Sigmoid colon (tissue), 7 donors: Measurements from ENCODE around the gene AUTS2. TPM values are rescaled to one million over a fixed set of nuclear protein-coding genes. Genes with fewer than 3 reads are reported as not detected.

Experiments used
- DNase-seq: peaks from one replicate; pipeline ENCODE4 v3.0.0-alpha.2; 2019
- H3K27ac ChIP-seq, 4 donors: fragments of 200-600 bp; sonication (generic); one replicate each; pipeline ENCODE4 v1.5.1; 2016 to 2019; ENCODE audit warnings: mild to moderate bottlenecking in 1 of 4
- H3K27me3 ChIP-seq, 3 donors: fragments of 200-600 bp; sonication (generic); one replicate each; pipeline ENCODE4 v1.5.1; 2019; ENCODE audit warnings: mild to moderate bottlenecking in 1 of 3
- H3K36me3 ChIP-seq, 4 donors: fragments of 200-600 bp; sonication (generic); one replicate each; pipeline ENCODE4 v1.5.1; 2016 to 2019
- H3K4me1 ChIP-seq, 4 donors: fragments of 200-600 bp; sonication (generic); one replicate each; pipeline ENCODE4 v1.5.1; 2017 to 2019
- H3K4me3 ChIP-seq, 4 donors: fragments of 200-600 bp; sonication (generic); one replicate each; pipeline ENCODE4 v1.5.1; 2017 to 2019; ENCODE audit warnings: mild to moderate bottlenecking in 2 of 4, moderate library complexity in 1 of 4
- H3K9me3 ChIP-seq, 4 donors: fragments of 200-600 bp in 3 of 4; sonication (generic) in 3 of 4; one replicate each; pipeline versions ENCODE4 v1.5.1 to v1.6.1; 2013 to 2019
- CTCF ChIP-seq, 4 experiments: fragments of 450-650 bp in 3 of 4; fragments of 200-600 bp in 1 of 4; IDR thresholded peaks; one replicate each; pipeline ENCODE4 v1.5.1; 2016 to 2019; ENCODE audit warnings: antibody characterized with exemption in 4 of 4, mild to moderate bottlenecking in 3 of 4, moderate library complexity in 2 of 4
- EP300 ChIP-seq, 4 donors: sonication (generic); formaldehyde crosslinking; IDR thresholded peaks; one replicate each; pipeline ENCODE4 v1.6.1; 2017; ENCODE audit warnings: antibody characterized with exemption in 4 of 4
- POLR2A ChIP-seq, 2 donors: fragments of 450-650 bp; IDR thresholded peaks; one replicate each; pipeline ENCODE4 v1.6.1; 2016; ENCODE audit warnings: antibody characterized with exemption in 2 of 2, mild to moderate bottlenecking in 2 of 2, moderate library complexity in 2 of 2
- POLR2AphosphoS5 ChIP-seq, 4 donors: sonication (generic); formaldehyde crosslinking; IDR thresholded peaks; one replicate each; pipeline ENCODE4 v1.6.1; 2017; ENCODE audit warnings: antibody characterized with exemption in 4 of 4
- WGBS, 2 donors: extraction: QIAGEN DNeasy Blood & Tissue Kit; methylation state at CpG; one replicate each; pipeline ENCODE4 v1.1.7; 2013; 5-methylcytosine and 5-hydroxymethylcytosine counted together
- intact Hi-C: fragments of 100-400 bp; cut with DNase I; formaldehyde crosslinking; loops from one replicate; pipeline ENCODE4 v1.15.1; 2023
- polyA plus RNA-seq, 3 donors: library from polyadenylated mRNA; stranded (reverse); fragments of 200-250 nt; gene quantifications; one replicate each; pipeline ENCODE4 v1.2.3, GENCODE V29; 2013
- total RNA-seq, 4 donors: library from RNA; depleted of rRNA; stranded (reverse); fragments of >200 nt; gene quantifications; one replicate each; pipeline ENCODE4 v1.1.0, GENCODE V29; 2016
- donor health status: healthy with polysubstance abuse.
- donor health status: Bipolar disorder and iron deficiency.
- donor health status: healthy.

AUTS2 gene
- total and polyA plus RNA-seq, 7 donors, result 3.6 to 55.7 (median 25.5) TPM

DNA sequence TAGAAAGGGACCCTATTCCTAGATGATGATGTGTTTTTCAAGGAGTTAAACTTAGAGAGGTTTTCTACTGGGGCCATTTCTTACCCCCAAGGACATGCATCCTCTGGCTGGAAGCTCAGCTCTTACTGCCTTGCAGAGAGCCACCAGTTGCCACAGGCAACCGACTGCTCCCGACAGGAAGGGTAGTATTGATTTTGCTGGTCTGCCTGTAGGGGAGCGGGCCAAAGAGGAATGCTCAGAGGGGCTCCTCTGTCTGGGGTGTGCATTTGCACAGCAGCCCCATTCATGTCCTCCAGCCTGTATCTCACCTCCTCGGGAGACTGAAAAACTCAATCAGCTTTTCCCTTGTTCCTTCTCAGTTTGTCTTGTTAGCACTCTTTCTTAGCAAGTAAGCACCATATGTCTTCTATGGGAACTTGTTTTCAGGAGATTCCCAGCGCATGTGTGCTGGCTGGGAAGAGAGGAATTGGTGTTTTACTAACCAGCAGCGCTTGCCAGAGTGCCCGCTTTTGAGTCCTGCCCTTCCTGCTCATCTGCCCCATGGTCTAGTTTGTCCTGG lies 794.7 kb downstream of the AUTS2 start:
- no peaks in the 10 kb centered on the region for H3K36me3 ChIP-seq
- DNase-seq, result no peak
- H3K27me3 ChIP-seq, result no peaks in the 10 kb centered on the region
- no peak for TF ChIP-seq EP300 (IDR thresholded peaks at IDR 0.05)
- TF ChIP-seq CTCF (IDR thresholded peaks at IDR 0.05), result no peak
- no peak for TF ChIP-seq POLR2AphosphoS5 (IDR thresholded peaks at IDR 0.05)
- TF ChIP-seq POLR2A (IDR thresholded peaks at IDR 0.05), result no peak
- H3K4me3 ChIP-seq, result no peak overlapping the region
- H3K4me1 ChIP-seq, result no peaks in the 10 kb centered on the region
- H3K27ac ChIP-seq, result no peak overlapping the region
- no peaks in the 10 kb centered on the region for H3K9me3 ChIP-seq
- 90 to 91% methylated on average over 7 of the region's 7 CpGs for WGBS, 2 donors
- intact Hi-C loops, result no loop called here

- intact Hi-C loops, result no loop called here
Observed at GRCh38 chr7:70393956-70394355, 795.7 kb downstream of the AUTS2 start.

GRCh38 chr7:70400829-70401380 lies 802.6 kb downstream of the AUTS2 start:
- TF ChIP-seq CTCF (IDR thresholded peaks at IDR 0.05), result no peak
- no peak for TF ChIP-seq EP300 (IDR thresholded peaks at IDR 0.05)
- TF ChIP-seq POLR2AphosphoS5 (IDR thresholded peaks at IDR 0.05), result no peak
- no peak for TF ChIP-seq POLR2A (IDR thresholded peaks at IDR 0.05)
- intact Hi-C loops, result no loop called here
- Histone ChIP-seq H3K4me3 (no peak overlapping the region), H3K36me3 (no peaks in the 10 kb centered on the region), H3K27ac (no peak overlapping the region), H3K9me3 (no peaks in the 10 kb centered on the region), H3K27me3 (no peaks in the 10 kb centered on the region), H3K4me1 (peaks cover 0 to 14% (median 6%) of the 10 kb centered on the region in 4 donors)
- DNase-seq, result no peak
- 91 to 93% methylated on average over 4 of the region's 4 CpGs for WGBS, 2 donors

More at GRCh38 chr7:70393956-70394355, 795.7 kb downstream of the AUTS2 start:
- TF ChIP-seq CTCF (IDR thresholded peaks at IDR 0.05), result no peak
- TF ChIP-seq POLR2A (IDR thresholded peaks at IDR 0.05), result no peak
- no peak for TF ChIP-seq EP300 (IDR thresholded peaks at IDR 0.05)
- TF ChIP-seq POLR2AphosphoS5 (IDR thresholded peaks at IDR 0.05), result no peak
- Histone ChIP-seq H3K27me3 (no peaks in the 10 kb centered on the region), H3K27ac (no peak overlapping the region), H3K4me3 (no peak overlapping the region), H3K9me3 (no peaks in the 10 kb centered on the region), H3K4me1 (no peaks in the 10 kb centered on the region), H3K36me3 (no peaks in the 10 kb centered on the region)
- DNase-seq, result no peak

DNA sequence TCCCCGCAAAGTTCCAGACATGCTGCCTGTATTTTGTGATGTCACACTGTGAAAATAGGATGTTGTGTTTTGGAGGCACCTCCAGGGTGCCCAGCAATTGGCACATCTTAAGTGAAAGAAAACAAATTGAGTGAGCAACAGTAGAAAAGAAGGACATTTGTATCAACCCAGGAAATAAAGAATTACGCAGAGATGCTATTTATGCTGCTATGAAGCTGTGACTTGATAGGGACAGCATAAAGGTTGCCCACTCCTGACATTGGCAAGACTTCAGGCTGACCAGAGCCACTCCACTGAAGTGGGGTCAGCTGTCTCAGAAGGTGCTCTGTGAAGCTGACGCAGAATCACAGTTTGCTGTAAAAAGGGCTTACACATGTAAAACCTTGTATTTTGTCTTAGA lies 803.8 kb downstream of the AUTS2 start:
- H3K36me3 ChIP-seq, result no peaks in the 10 kb centered on the region
- no peak for DNase-seq
- 96% methylated on average over 3 of the region's 3 CpGs for WGBS, 2 donors
- no peaks in the 10 kb centered on the region for H3K27me3 ChIP-seq
- H3K4me1 ChIP-seq, result peaks cover 0 to 14% (median 6%) of the 10 kb centered on the region in 4 donors
- H3K27ac ChIP-seq, result no peak overlapping the region
- H3K9me3 ChIP-seq, result no peaks in the 10 kb centered on the region
- intact Hi-C loops, result no loop called here
- no peak overlapping the region for H3K4me3 ChIP-seq
- TF ChIP-seq POLR2A (IDR thresholded peaks at IDR 0.05), result no peak
- TF ChIP-seq POLR2AphosphoS5 (IDR thresholded peaks at IDR 0.05), result no peak
- no peak for TF ChIP-seq CTCF (IDR thresholded peaks at IDR 0.05)
- no peak for TF ChIP-seq EP300 (IDR thresholded peaks at IDR 0.05)

DNA sequence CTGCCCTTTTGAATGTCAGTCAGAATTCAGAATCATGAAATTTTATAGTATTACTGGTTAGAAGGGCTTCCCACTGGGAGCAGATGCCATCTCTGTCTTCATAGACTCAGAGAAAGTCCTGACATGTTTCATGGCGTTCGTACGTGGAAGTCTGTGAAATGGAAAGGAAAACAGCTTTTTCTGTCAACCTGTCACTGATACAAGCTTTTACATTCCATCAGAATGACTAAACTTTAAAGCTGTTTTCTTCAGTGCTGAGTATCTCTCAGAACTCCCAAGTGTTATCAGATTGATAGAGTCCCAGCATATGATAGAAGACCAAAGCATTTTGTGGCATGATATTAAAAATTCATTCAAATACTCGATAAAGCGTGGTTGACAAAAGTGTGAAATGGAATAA lies 807.0 kb downstream of the AUTS2 start:
- DNase-seq, result no peak
- TF ChIP-seq EP300 (IDR thresholded peaks at IDR 0.05), result no peak
- no peak for TF ChIP-seq POLR2A (IDR thresholded peaks at IDR 0.05)
- TF ChIP-seq POLR2AphosphoS5 (IDR thresholded peaks at IDR 0.05), result no peak
- no peak for TF ChIP-seq CTCF (IDR thresholded peaks at IDR 0.05)
- no peak overlapping the region for H3K4me3 ChIP-seq
- no peak overlapping the region for H3K27ac ChIP-seq
- intact Hi-C loops, result no loop called here
- no peaks in the 10 kb centered on the region for H3K36me3 ChIP-seq
- H3K27me3 ChIP-seq, result no peaks in the 10 kb centered on the region
- H3K9me3 ChIP-seq, result no peaks in the 10 kb centered on the region
- peaks cover 0 to 14% (median 6%) of the 10 kb centered on the region in 4 donors for H3K4me1 ChIP-seq
- WGBS, 2 donors, result 92 to 94% methylated on average over 5 of the region's 5 CpGs
